H9 (cell line): ENCODE results near the gene NUAK2. TPM values are rescaled to one million over a fixed set of nuclear protein-coding genes. Genes with fewer than 3 reads are reported as not detected.
A peak's percentile ranks its signal among the peaks of the same experiment; 100 is the strongest.

Experiments used
- DNase-seq: peaks from one replicate; pipeline ENCODE4 v3.0.0-alpha.2; 2017
- H2AFZ ChIP-seq: one replicate; pipeline ENCODE4 v1.6.1; 2013; ENCODE audit warnings: mild to moderate bottlenecking, low read length, control low read depth, moderate library complexity
- H2AK5ac ChIP-seq: 2 replicates; pipeline ENCODE4 v1.6.1; 2013; ENCODE audit warnings: low read length, control low read depth, mixed read lengths; ENCODE audit not compliant: insufficient read length
- H2BK120ac ChIP-seq: one replicate; pipeline ENCODE4 v1.6.1; 2013; ENCODE audit warnings: low read depth, mild to moderate bottlenecking, low read length, control low read depth, inconsistent platforms; ENCODE audit not compliant: poor library complexity, severe bottlenecking
- H2BK12ac ChIP-seq: 2 replicates; pipeline ENCODE4 v1.6.1; 2013; ENCODE audit warnings: low read length, control low read depth, mixed read lengths, low read depth; ENCODE audit not compliant: insufficient read length
- H2BK15ac ChIP-seq: 2 replicates; pipeline ENCODE4 v1.6.1; 2013; ENCODE audit warnings: low read depth, low read length, control low read depth
- H2BK20ac ChIP-seq: one replicate; pipeline ENCODE4 v1.6.1; 2013; ENCODE audit warnings: low read depth, mild to moderate bottlenecking, low read length, control low read depth, inconsistent platforms; ENCODE audit not compliant: poor library complexity, severe bottlenecking
- H2BK5ac ChIP-seq: 2 replicates; pipeline ENCODE4 v1.6.1; 2013; ENCODE audit warnings: low read length, control low read depth, mixed read lengths; ENCODE audit not compliant: insufficient read length
- H3K14ac ChIP-seq: 2 replicates; pipeline ENCODE4 v1.6.1; 2013; ENCODE audit warnings: low read length, control low read depth; ENCODE audit not compliant: insufficient read depth
- H3K18ac ChIP-seq: 2 replicates; pipeline ENCODE4 v1.6.1; 2013; ENCODE audit warnings: low read depth, mild to moderate bottlenecking, mixed read lengths, low read length, control low read depth; ENCODE audit not compliant: insufficient read length
- H3K23ac ChIP-seq: 2 replicates; pipeline ENCODE4 v1.6.1; 2013; ENCODE audit warnings: low read length, control low read depth, mixed read lengths, low read depth; ENCODE audit not compliant: insufficient read length
- H3K23me2 ChIP-seq: 2 replicates; pipeline ENCODE4 v1.6.1; 2013; ENCODE audit warnings: low read depth, mild to moderate bottlenecking, mixed read lengths, low read length, control low read depth; ENCODE audit not compliant: insufficient read length, poor library complexity, severe bottlenecking
- H3K27ac ChIP-seq: 2 replicates; pipeline ENCODE4 v1.5.1; 2013; ENCODE audit warnings: low read length, control low read depth, mixed read lengths, low read depth; ENCODE audit not compliant: insufficient read length
- H3K27me3 ChIP-seq: 2 replicates; pipeline ENCODE4 v1.6.1; 2013; ENCODE audit warnings: low read length, control low read depth, inconsistent platforms; ENCODE audit not compliant: insufficient read depth
- H3K4ac ChIP-seq: 2 replicates; pipeline ENCODE4 v1.6.1; 2013; ENCODE audit warnings: low read depth, mild to moderate bottlenecking, control low read depth, inconsistent platforms, low read length, moderate library complexity
- H3K4me1 ChIP-seq: 2 replicates; pipeline ENCODE4 v1.6.1; 2013; ENCODE audit warnings: low read length, control low read depth, inconsistent platforms; ENCODE audit not compliant: insufficient read depth
- H3K4me2 ChIP-seq: 2 replicates; pipeline ENCODE4 v1.6.1; 2013; ENCODE audit warnings: low read length, control low read depth, mixed read lengths; ENCODE audit not compliant: insufficient read length, insufficient read depth
- H3K56ac ChIP-seq: 2 replicates; pipeline ENCODE4 v1.6.1; 2013; ENCODE audit warnings: low read depth, mild to moderate bottlenecking, mixed read lengths, low read length, control low read depth; ENCODE audit not compliant: insufficient read length
- H3K79me1 ChIP-seq: 2 replicates; pipeline ENCODE4 v1.6.1; 2013; ENCODE audit warnings: low read depth, mild to moderate bottlenecking, moderate library complexity, low read length, control low read depth, inconsistent platforms; ENCODE audit not compliant: insufficient read depth, poor library complexity, severe bottlenecking
- H3K79me2 ChIP-seq: 2 replicates; pipeline ENCODE4 v1.6.1; 2013; ENCODE audit warnings: low read length, control low read depth, inconsistent platforms; ENCODE audit not compliant: insufficient read depth
- H3K9ac ChIP-seq: 2 replicates; pipeline ENCODE4 v1.6.1; 2013; ENCODE audit warnings: low read length, control low read depth, mixed read lengths; ENCODE audit not compliant: insufficient read length; ENCODE audit errors: extremely low read depth
- H3K9me3 ChIP-seq: one replicate; pipeline ENCODE4 v1.6.1; 2013; ENCODE audit warnings: low read depth, low read length, inconsistent platforms; ENCODE audit not compliant: control insufficient read depth
- H3T11ph ChIP-seq: one replicate; pipeline ENCODE4 v1.6.1; 2013; ENCODE audit warnings: mild to moderate bottlenecking, low read length, control low read depth, inconsistent platforms
- H4K20me1 ChIP-seq: one replicate; pipeline ENCODE4 v1.6.1; 2013; ENCODE audit not compliant: control insufficient read depth, insufficient read length, insufficient read depth
- H4K5ac ChIP-seq: 2 replicates; pipeline ENCODE4 v1.6.1; 2013; ENCODE audit warnings: low read depth, mild to moderate bottlenecking, mixed read lengths, low read length, control low read depth; ENCODE audit not compliant: insufficient read length
- H4K8ac ChIP-seq: replicated peaks from 2 replicates; pipeline ENCODE4 v1.6.1; 2013; ENCODE audit warnings: low read length, control low read depth, mixed read lengths, low read depth; ENCODE audit not compliant: insufficient read length
- H4K91ac ChIP-seq: 2 replicates; pipeline ENCODE4 v1.6.1; 2013; ENCODE audit warnings: low read depth, mild to moderate bottlenecking, moderate library complexity, mixed read lengths, low read length, control low read depth; ENCODE audit not compliant: insufficient read length
- H3K27ac Mint-ChIP-seq, 3 experiments: 2 replicates in 2 of 3; 3 replicates in 1 of 3; pipeline ENCODE4 v1.8.0; 2020 to 2021; ENCODE audit warnings: mixed read lengths in 3 of 3, mild to moderate bottlenecking in 1 of 3, moderate library complexity in 1 of 3
- H3K27me3 Mint-ChIP-seq: 2 replicates; pipeline ENCODE4 v1.8.0; 2021; ENCODE audit warnings: low read depth, mild to moderate bottlenecking, moderate library complexity, mixed read lengths
- H3K36me3 Mint-ChIP-seq, 3 experiments: 2 replicates in 2 of 3; 3 replicates in 1 of 3; pipeline ENCODE4 v1.8.0; 2020 to 2021; ENCODE audit warnings: low read depth in 3 of 3, mixed read lengths in 3 of 3; ENCODE audit not compliant: insufficient read depth in 1 of 3
- H3K4me1 Mint-ChIP-seq, 2 experiments: 2 replicates each; pipeline ENCODE4 v1.8.0; 2020; ENCODE audit warnings: mixed read lengths in 2 of 2
- H3K4me3 Mint-ChIP-seq, 2 experiments: 2 replicates in 1 of 2; 3 replicates in 1 of 2; pipeline ENCODE4 v1.8.0; 2020 to 2021; ENCODE audit warnings: mild to moderate bottlenecking in 2 of 2, mixed read lengths in 2 of 2, moderate library complexity in 1 of 2
- H3K9me3 Mint-ChIP-seq, 2 experiments: 2 replicates in 1 of 2; 3 replicates in 1 of 2; pipeline ENCODE4 v1.8.0; 2020; ENCODE audit warnings: mild to moderate bottlenecking in 2 of 2, mixed read lengths in 2 of 2, moderate library complexity in 1 of 2
- CTCF ChIP-seq: fragments of 200-600 bp; sonication (generic); conservative IDR thresholded peaks from 3 replicates; pipeline ENCODE4 v1.8.0; 2021; ENCODE audit warnings: antibody characterized with exemption, mild to moderate bottlenecking
- WGBS: extraction: QIAGEN DNeasy Blood & Tissue Kit; methylation state at CpG from one replicate; pipeline ENCODE4 v1.1.7; 2013; ENCODE audit warnings: missing lambda C conversion rate, low lambda C conversion rate, mixed read lengths; ENCODE audit not compliant: insufficient read length; ENCODE audit errors: extremely low coverage; 5-methylcytosine and 5-hydroxymethylcytosine counted together
- total RNA-seq: library from RNA; stranded (reverse); gene quantifications from 2 replicates; pipeline ENCODE4 v1.2.1, GENCODE V29; 2021

NUAK2 gene
- total RNA-seq, 1 experiment from 2014 or later, result 15.4 TPM

GRCh38 chr1:205315008-205315618 lies 6.4 kb downstream of the NUAK2 start:
- no peak for TF ChIP-seq CTCF
- H3K27ac Mint-ChIP-seq, result peak overlapping the region in 2 of 3 experiments; percentile 76 to 96; a peak in 4 of 7 replicates
- H2BK5ac ChIP-seq, result no peak overlapping the region
- no peaks in the 10 kb centered on the region for H3K9me3 ChIP-seq
- H4K8ac ChIP-seq, result no peak overlapping the region
- H2BK120ac ChIP-seq, result no peak overlapping the region
- H3K18ac ChIP-seq, result no peak overlapping the region
- no peak overlapping the region for H4K5ac ChIP-seq
- no peak overlapping the region for H3K4ac ChIP-seq
- H3K79me2 ChIP-seq, result peaks cover 38% of the 10 kb centered on the region; the same call in 1 of the 2 replicates
- H3K4me2 ChIP-seq, result no peak overlapping the region
- H2BK12ac ChIP-seq, result no peak overlapping the region
- H3K56ac ChIP-seq, result no peak overlapping the region
- no peaks in the 10 kb centered on the region for H4K20me1 ChIP-seq
- H2BK15ac ChIP-seq, result no peak overlapping the region
- no peak overlapping the region for H2AK5ac ChIP-seq
- H3K27me3 ChIP-seq, result no peaks in the 10 kb centered on the region
- peaks cover 8% of the 10 kb centered on the region for H3K23me2 ChIP-seq
- H2BK20ac ChIP-seq, result no peak overlapping the region
- no peak overlapping the region for H3K23ac ChIP-seq
- H3K4me1 ChIP-seq, result peaks cover 38% of the 10 kb centered on the region
- peaks cover 83 to 85% of the 10 kb centered on the region in 2 experiments for H3K4me1 Mint-ChIP-seq
- H3K36me3 Mint-ChIP-seq, result peaks cover 18 to 46% (median 37%) of the 10 kb centered on the region in 3 experiments; a peak in 6 of 7 replicates
- H3K14ac ChIP-seq, result peak overlapping the region; percentile 22; the same call in 1 of the 2 replicates
- H3K27me3 Mint-ChIP-seq, result peaks cover 3% of the 10 kb centered on the region
- H3K9me3 Mint-ChIP-seq, result no peaks in the 10 kb centered on the region
- H3T11ph ChIP-seq, result no peak overlapping the region
- no peak overlapping the region for H4K91ac ChIP-seq
- H2AFZ ChIP-seq, result no peak overlapping the region
- no peak for DNase-seq
- H3K4me3 Mint-ChIP-seq, result peak overlapping the region in 1 of 2 experiments; percentile 79; a peak in 3 of 5 replicates
- no CpG with 5 or more reads among the region's 5 CpGs for WGBS
- peaks cover 14% of the 10 kb centered on the region for H3K79me1 ChIP-seq
- H3K9ac ChIP-seq, result no peak overlapping the region
- H3K27ac ChIP-seq, result no peak overlapping the region
